GM12878 (cell line): ENCODE data around the gene PRADC1.

Source experiments
- BCLAF1 ChIP-seq: fragments of 450-650 bp; IDR thresholded peaks from 2 replicates; pipeline ENCODE4 v1.6.1; 2017; ENCODE audit warnings: antibody characterized with exemption, mild to moderate bottlenecking, moderate library complexity
- CBX3 ChIP-seq: fragments of 200-600 bp; sonication (generic); IDR thresholded peaks from 2 replicates; pipeline ENCODE4 v1.6.1; 2016; ENCODE audit warnings: low read depth, borderline replicate concordance
- CTCF ChIP-seq, 3 experiments: IDR thresholded peaks in 2 of 3; conservative IDR thresholded peaks in 1 of 3; 2 replicates each; pipeline ENCODE4 v1.5.1; 2011; ENCODE audit warnings: low read depth in 3 of 3, low read length in 3 of 3, mild to moderate bottlenecking in 3 of 3, control low read depth in 2 of 3, moderate library complexity in 2 of 3, inconsistent platforms in 1 of 3, mixed read lengths in 1 of 3; ENCODE audit not compliant: control insufficient read depth in 2 of 3, insufficient read depth in 1 of 3; ENCODE audit errors: extremely low read depth in 1 of 3
- RELB ChIP-seq: fragments of 450-650 bp; IDR thresholded peaks from 2 replicates; pipeline ENCODE4 v1.6.1; 2017; ENCODE audit warnings: low read depth, mild to moderate bottlenecking, moderate library complexity
- RFX5 ChIP-seq: IDR thresholded peaks from 2 replicates; pipeline ENCODE4 v1.6.1; 2011; ENCODE audit warnings: low read depth, low read length, improper control_type of control experiment

- TF ChIP-seq RELB (no peak), CTCF (IDR thresholded peaks at IDR 0.05 in 2 of 3, conservative IDR thresholded peaks at IDR 0.05 in 1 of 3; ENCODE audit: control insufficient read depth in 2 of 3, extremely low read depth in 1 of 3, insufficient read depth in 1 of 3, low read depth in 3 of 3, low read length in 3 of 3) (no peak), RFX5 (no peak), BCLAF1 (no peak), CBX3 (no peak)
Measured at GRCh38 chr2:73238976-73239375, 5.9 kb upstream of the PRADC1 start.
